HFFc6 (cell line): Measurements from ENCODE around the gene RBM33. TPM values are rescaled to one million over a fixed set of nuclear protein-coding genes. Genes with fewer than 3 reads are reported as not detected.

Experiments
- DNase-seq: peaks from one replicate; pipeline ENCODE4 v3.0.0-alpha.2; 2018
- H3K27ac Mint-ChIP-seq: 2 replicates; pipeline ENCODE4 v1.8.0; 2020; ENCODE audit warnings: mild to moderate bottlenecking, mixed read lengths
- H3K27me3 Mint-ChIP-seq: 2 replicates; pipeline ENCODE4 v1.8.0; 2021; ENCODE audit warnings: mild to moderate bottlenecking, moderate library complexity, mixed read lengths; ENCODE audit not compliant: insufficient read depth
- H3K36me3 Mint-ChIP-seq: 2 replicates; pipeline ENCODE4 v1.8.0; 2021; ENCODE audit warnings: low read depth, mixed read lengths
- H3K4me1 Mint-ChIP-seq: 2 replicates; pipeline ENCODE4 v1.8.0; 2020; ENCODE audit warnings: low read depth, mixed read lengths
- H3K4me3 Mint-ChIP-seq: 2 replicates; pipeline ENCODE4 v1.8.0; 2020; ENCODE audit warnings: mild to moderate bottlenecking, moderate library complexity, mixed read lengths
- H3K9me3 Mint-ChIP-seq: 2 replicates; pipeline ENCODE4 v1.8.0; 2020; ENCODE audit warnings: mild to moderate bottlenecking, mixed read lengths
- CTCF ChIP-seq: fragments of 200-600 bp; sonication (generic); IDR thresholded peaks from 2 replicates; pipeline ENCODE4 v1.5.0; 2021; ENCODE audit warnings: antibody characterized with exemption, mild to moderate bottlenecking
- total RNA-seq, 6 experiments: library from RNA; stranded (reverse); fragmentation: NEBNext Ultra II Directional; extraction: Animal tissue kit (Norgen Biotek cat#: 25700); gene quantifications; 2 replicates in 1 of 6; 3 replicates in 5 of 6; pipeline ENCODE4 v1.2.3, GENCODE V29; 2021

Gene RBM33
- total RNA-seq, 6 experiments from 2014 or later = 31.5 to 38.9 (median 34.5) TPM

- no peak overlapping the region for H3K27ac Mint-ChIP-seq
- H3K27me3 Mint-ChIP-seq = peaks cover 26% of the 10 kb centered on the region
- DNase-seq = no peak
Measured at GRCh38 chr7:155796381-155797261, 152.2 kb downstream of the RBM33 start.

GRCh38 chr7:155797262-155798250 lies 153.1 kb downstream of the RBM33 start:
- no peaks in the 10 kb centered on the region for H3K4me1 Mint-ChIP-seq
- no peaks in the 10 kb centered on the region for H3K9me3 Mint-ChIP-seq
- no peak overlapping the region for H3K27ac Mint-ChIP-seq
- no peak overlapping the region for H3K4me3 Mint-ChIP-seq
- H3K36me3 Mint-ChIP-seq = no peaks in the 10 kb centered on the region
- TF ChIP-seq CTCF = peak; percentile 50
- H3K27me3 Mint-ChIP-seq = peaks cover 31% of the 10 kb centered on the region
- no peak for DNase-seq

More at GRCh38 chr7:155796381-155797261, 152.2 kb downstream of the RBM33 start:
- peak; percentile 95 for TF ChIP-seq CTCF
- Mint-ChIP-seq H3K4me3 (no peak overlapping the region), H3K36me3 (no peaks in the 10 kb centered on the region), H3K9me3 (no peaks in the 10 kb centered on the region), H3K4me1 (no peaks in the 10 kb centered on the region)

GRCh38 chr7:155798673-155799439 lies 154.4 kb downstream of the RBM33 start:
- DNase-seq = no peak
- no peak overlapping the region for H3K27ac Mint-ChIP-seq

GRCh38 chr7:155799514-155799913 lies 155.1 kb downstream of the RBM33 start:
- H3K27me3 Mint-ChIP-seq = peaks cover 32% of the 10 kb centered on the region
- no peak overlapping the region for H3K4me3 Mint-ChIP-seq
- H3K4me1 Mint-ChIP-seq = no peaks in the 10 kb centered on the region
- no peak for DNase-seq
- no peaks in the 10 kb centered on the region for H3K9me3 Mint-ChIP-seq
- no peak for TF ChIP-seq CTCF
- H3K27ac Mint-ChIP-seq = no peak overlapping the region
- H3K36me3 Mint-ChIP-seq = no peaks in the 10 kb centered on the region

More at GRCh38 chr7:155798673-155799439, 154.4 kb downstream of the RBM33 start:
- no peak for TF ChIP-seq CTCF
- Mint-ChIP-seq H3K4me1 (no peaks in the 10 kb centered on the region), H3K36me3 (no peaks in the 10 kb centered on the region), H3K9me3 (no peaks in the 10 kb centered on the region), H3K27me3 (peaks cover 32% of the 10 kb centered on the region), H3K4me3 (no peak overlapping the region)

- Mint-ChIP-seq H3K4me1 (no peaks in the 10 kb centered on the region), H3K27me3 (peaks cover 30% of the 10 kb centered on the region), H3K36me3 (no peaks in the 10 kb centered on the region), H3K4me3 (no peak overlapping the region), H3K9me3 (no peaks in the 10 kb centered on the region), H3K27ac (no peak overlapping the region)
- no peak for TF ChIP-seq CTCF
- no peak for DNase-seq
Measured at GRCh38 chr7:155800301-155800700, 155.8 kb downstream of the RBM33 start.
